RWPE2 (cell line): Measurements from ENCODE around the gene UQCC2.

Experiments
- ATAC-seq: fragments of 200-7000 bp; cut with Tn5 transposase; 3 replicates; pipeline ENCODE4 v1.9.1; 2021; ENCODE audit warnings: low read depth
- DNase-seq: peaks from one replicate; pipeline ENCODE4 v3.0.0-alpha.2; 2020; ENCODE audit warnings: low spot score
- H3K27ac ChIP-seq: fragments of 450-650 bp; 2 replicates; pipeline ENCODE4 v1.5.1; 2017; ENCODE audit warnings: mild to moderate bottlenecking; ENCODE audit not compliant: poor library complexity, severe bottlenecking
- H3K27me3 ChIP-seq: fragments of 250-450 bp; sonication (Bioruptor Pico); 2 replicates; pipeline ENCODE4 v1.5.1; 2021; ENCODE audit warnings: mild to moderate bottlenecking, moderate library complexity; ENCODE audit not compliant: insufficient read depth, poor library complexity, severe bottlenecking
- H3K36me3 ChIP-seq: fragments of 250-450 bp; sonication (Bioruptor Pico); 2 replicates; pipeline ENCODE4 v1.5.1; 2020; ENCODE audit warnings: low read depth, mild to moderate bottlenecking, moderate library complexity
- H3K4me1 ChIP-seq: fragments of 250-450 bp; sonication (Bioruptor Pico); 2 replicates; pipeline ENCODE4 v1.5.1; 2021; ENCODE audit warnings: mild to moderate bottlenecking, moderate library complexity; ENCODE audit not compliant: insufficient read depth, poor library complexity, severe bottlenecking
- H3K4me3 ChIP-seq: fragments of 250-450 bp; sonication (Bioruptor Pico); 2 replicates; pipeline ENCODE4 v1.5.1; 2021; ENCODE audit warnings: mild to moderate bottlenecking, moderate library complexity; ENCODE audit not compliant: severe bottlenecking
- H3K9me3 ChIP-seq: fragments of 250-450 bp; sonication (Bioruptor Pico); 2 replicates; pipeline ENCODE4 v1.5.1; 2021; ENCODE audit warnings: mild to moderate bottlenecking, moderate library complexity; ENCODE audit not compliant: severe bottlenecking
- TF ChIP-seq, protein P1 (sequence below): fragments of 450-650 bp; IDR thresholded peaks from one replicate; pipeline ENCODE4 v1.5.1; 2017; ENCODE audit warnings: mild to moderate bottlenecking, moderate library complexity; ENCODE audit not compliant: poor library complexity, severe bottlenecking

UQCC2 gene

DNA sequence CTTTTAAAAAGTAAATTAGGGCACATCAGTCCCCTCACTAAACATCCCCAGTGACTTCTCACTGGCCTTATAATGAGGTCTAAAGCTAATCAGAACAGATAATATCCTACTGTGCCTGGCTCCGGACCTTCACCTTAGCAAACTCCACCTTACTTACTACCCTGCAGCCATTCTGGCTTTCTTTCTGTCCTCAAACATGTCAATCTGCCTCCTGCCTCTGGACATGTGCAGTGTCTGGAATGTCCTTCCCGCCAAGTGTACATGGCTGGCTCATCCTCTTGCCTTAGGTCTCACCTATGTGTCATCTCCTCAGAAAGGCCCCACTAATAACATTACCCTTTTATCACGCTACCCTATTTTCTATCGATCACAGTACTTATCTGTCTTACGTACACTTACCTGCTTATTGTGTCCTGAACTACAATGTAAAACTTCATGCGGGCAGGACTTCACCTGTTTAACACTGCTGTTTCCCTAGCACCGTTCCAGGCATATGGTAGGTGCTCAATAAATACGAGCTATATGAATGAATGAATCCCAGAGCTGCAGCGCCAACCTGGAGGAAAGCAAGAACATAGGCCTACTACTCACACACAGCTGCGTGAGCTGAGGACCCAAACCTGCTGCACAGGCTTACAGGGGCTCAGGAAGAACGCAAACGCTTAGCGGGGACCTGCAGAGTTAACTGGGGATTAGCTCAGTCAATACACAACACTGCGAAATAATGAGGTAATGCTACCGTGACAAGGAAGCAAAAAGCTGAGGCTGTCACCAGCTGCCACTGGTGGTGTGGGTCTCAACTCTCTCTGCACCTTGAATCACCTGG lies 991 bp downstream of the UQCC2 start:
- no peak for DNase-seq
- Histone ChIP-seq H3K4me1 (peaks cover 3% of the 10 kb centered on the region), H3K27me3 (no peaks in the 10 kb centered on the region), H3K4me3 (peak overlapping the region; percentile 70), H3K9me3 (no peaks in the 10 kb centered on the region), H3K27ac (peak overlapping the region; percentile 74), H3K36me3 (peaks cover 41% of the 10 kb centered on the region)
- ATAC-seq, result no peak
- TF ChIP-seq, protein P1, sequence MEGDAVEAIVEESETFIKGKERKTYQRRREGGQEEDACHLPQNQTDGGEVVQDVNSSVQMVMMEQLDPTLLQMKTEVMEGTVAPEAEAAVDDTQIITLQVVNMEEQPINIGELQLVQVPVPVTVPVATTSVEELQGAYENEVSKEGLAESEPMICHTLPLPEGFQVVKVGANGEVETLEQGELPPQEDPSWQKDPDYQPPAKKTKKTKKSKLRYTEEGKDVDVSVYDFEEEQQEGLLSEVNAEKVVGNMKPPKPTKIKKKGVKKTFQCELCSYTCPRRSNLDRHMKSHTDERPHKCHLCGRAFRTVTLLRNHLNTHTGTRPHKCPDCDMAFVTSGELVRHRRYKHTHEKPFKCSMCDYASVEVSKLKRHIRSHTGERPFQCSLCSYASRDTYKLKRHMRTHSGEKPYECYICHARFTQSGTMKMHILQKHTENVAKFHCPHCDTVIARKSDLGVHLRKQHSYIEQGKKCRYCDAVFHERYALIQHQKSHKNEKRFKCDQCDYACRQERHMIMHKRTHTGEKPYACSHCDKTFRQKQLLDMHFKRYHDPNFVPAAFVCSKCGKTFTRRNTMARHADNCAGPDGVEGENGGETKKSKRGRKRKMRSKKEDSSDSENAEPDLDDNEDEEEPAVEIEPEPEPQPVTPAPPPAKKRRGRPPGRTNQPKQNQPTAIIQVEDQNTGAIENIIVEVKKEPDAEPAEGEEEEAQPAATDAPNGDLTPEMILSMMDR, result no peak

DNA sequence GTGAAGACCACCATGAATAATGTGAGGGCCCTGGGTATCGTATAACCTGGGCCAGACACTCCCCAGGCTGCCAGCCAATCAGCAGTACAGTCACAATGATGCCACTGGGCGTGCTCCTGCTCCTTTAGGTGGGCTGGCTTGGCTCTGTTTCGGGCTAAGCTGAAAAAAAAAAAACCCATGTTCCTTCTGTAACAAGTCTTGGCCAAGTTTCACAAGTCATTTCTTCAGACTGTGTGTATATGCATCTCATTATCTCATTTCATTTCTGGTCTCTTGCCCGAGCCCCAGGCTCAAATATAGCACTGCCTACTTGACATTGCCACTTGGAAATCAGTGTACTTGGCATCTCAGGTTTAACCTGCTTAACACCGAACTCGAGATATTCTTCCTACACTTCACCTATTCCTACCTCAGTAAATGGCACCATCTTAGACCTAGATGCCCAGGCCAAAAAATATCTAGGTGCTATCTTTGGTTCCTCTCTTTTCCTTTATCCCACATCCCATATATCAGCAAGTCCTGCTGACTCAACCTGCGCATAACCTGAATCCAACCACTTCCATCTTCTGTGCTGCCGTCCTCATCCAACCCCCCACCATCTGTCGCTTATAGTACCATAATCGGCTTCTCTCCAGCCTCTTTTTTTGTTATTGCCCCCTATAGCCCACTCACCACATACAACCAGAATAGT lies 1.8 kb downstream of the UQCC2 start:
- Histone ChIP-seq H3K27me3 (no peaks in the 10 kb centered on the region), H3K27ac (no peak overlapping the region), H3K36me3 (peaks cover 41% of the 10 kb centered on the region), H3K4me1 (peaks cover 3% of the 10 kb centered on the region), H3K4me3 (no peak overlapping the region), H3K9me3 (no peaks in the 10 kb centered on the region)
- no peak for ATAC-seq
- TF ChIP-seq, protein P1, result no peak
- no peak for DNase-seq

DNA sequence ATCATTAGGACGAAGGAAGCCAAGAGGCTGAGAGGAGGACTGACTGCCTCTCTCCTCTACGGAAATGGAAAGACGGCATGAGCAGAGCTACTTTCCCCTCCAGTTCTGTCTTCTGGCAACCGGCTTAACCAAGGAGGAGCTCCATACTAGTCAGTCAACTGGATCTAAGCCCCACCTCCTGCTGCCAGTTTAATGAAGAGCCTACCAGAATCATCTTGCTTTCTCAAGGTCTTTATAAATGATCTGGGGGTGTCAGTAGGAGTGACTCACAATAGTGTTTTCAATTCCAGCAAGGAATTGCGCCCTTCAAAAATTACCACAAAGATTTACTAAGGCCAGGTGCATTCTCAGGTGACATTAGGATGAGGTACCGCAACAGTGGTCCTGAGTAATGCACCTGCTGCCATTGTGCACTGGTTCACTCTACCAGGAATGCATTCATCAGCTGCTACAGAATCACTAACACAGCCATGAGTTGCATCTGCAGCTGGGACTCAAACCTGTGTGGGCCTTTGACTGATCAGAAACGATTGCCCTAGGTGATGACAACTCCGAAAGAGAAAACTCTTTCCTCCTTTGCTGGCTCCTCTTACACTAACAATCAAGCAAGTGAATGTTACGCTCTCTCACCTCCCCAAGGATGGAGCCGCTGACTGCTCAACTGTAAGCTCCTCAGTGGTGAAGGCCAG lies 2.8 kb downstream of the UQCC2 start:
- Histone ChIP-seq H3K36me3 (peaks cover 46% of the 10 kb centered on the region), H3K4me3 (no peak overlapping the region), H3K27me3 (no peaks in the 10 kb centered on the region), H3K9me3 (no peaks in the 10 kb centered on the region), H3K27ac (no peak overlapping the region), H3K4me1 (peaks cover 3% of the 10 kb centered on the region)
- DNase-seq (no peak), ATAC-seq (no peak)
- TF ChIP-seq, protein P1, result no peak

DNA sequence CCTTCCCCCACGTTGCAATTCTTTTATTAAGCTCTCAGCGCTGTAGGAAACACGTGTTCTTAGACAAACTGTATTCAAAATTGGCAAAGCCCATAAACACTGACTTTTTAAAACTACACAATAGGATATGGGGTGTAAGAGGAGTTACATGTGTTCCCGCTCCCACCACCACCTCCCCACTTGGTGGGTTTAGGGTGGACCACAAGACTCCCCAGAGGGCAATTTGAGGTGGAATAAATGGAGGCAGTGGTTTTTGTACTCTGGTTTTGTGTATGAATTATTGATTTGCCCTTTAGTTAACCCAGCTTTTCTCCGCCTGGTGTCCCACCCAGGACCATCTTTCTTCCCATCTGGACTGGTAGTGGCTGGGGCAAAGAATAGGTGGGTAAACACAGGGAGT lies 3.7 kb downstream of the UQCC2 start:
- no peaks in the 10 kb centered on the region for H3K27me3 ChIP-seq
- no peaks in the 10 kb centered on the region for H3K9me3 ChIP-seq
- H3K36me3 ChIP-seq, result peaks cover 53% of the 10 kb centered on the region
- ATAC-seq (no peak), DNase-seq (no peak)
- H3K27ac ChIP-seq, result no peak overlapping the region
- peaks cover 3% of the 10 kb centered on the region for H3K4me1 ChIP-seq
- H3K4me3 ChIP-seq, result no peak overlapping the region
- TF ChIP-seq, protein P1, result no peak
